Ramos (cell line): Measurements from ENCODE around the gene HRH2.

Source experiments
- in situ Hi-C: fragments of 300-500 bp; cut with MboI; formaldehyde crosslinking; loops from one replicate; pipeline ENCODE4 v1.14.3; 2022; ENCODE audit warnings: low sequenced_read_pairs; ENCODE audit not compliant: unreplicated experiment

The HRH2 gene

DNA sequence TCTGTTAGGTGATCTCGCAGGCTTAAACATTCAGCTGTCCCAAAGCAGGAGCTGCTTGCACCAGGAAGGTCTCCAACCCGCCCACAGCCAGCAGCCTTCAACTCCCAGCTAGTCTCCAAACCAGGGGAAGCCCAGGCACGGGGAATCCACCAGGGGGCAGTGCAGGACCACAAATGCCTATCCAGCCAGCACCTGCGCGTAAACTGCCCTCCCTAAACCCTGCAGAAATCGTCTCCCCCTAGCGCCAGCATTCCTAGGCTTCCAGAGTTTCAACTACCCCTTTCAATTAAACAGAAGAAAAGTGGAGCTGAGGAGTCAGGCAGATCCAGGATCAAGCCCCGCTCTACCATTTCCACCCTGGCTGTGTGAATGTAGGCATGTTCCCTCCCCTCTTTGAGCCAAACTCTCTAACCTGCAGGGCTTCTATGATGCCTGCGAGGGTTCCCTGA lies 72.0 kb downstream of the HRH2 start:
- in situ Hi-C loops: loop anchor here (25.0 kb wide), 3 partner anchors 682 to 1382 kb away; partner anchors contain the start of gene CLTB

DNA sequence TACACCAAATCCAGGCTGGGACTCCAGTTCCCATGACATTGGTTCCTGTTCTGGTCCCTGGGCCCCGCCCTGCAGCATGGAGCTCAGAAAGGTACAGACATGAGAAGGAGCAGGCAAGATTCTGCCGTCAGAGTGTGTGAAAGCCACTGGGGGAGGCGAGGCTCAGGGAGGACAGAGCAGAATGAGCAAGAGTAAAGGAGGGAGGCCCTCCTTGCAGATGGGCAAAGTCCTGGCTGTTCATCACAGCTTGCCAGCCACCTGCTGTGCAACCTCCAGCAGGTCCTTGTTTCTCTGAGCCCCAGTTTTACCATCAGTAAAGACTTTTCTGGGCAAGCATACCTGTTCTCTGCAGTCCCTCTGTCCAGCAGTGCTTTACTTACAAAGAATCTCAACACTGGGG lies 73.3 kb downstream of the HRH2 start:
- in situ Hi-C loops: loop anchor here (25.0 kb wide), 3 partner anchors 681 to 1381 kb away; partner anchors contain the start of gene CLTB

DNA sequence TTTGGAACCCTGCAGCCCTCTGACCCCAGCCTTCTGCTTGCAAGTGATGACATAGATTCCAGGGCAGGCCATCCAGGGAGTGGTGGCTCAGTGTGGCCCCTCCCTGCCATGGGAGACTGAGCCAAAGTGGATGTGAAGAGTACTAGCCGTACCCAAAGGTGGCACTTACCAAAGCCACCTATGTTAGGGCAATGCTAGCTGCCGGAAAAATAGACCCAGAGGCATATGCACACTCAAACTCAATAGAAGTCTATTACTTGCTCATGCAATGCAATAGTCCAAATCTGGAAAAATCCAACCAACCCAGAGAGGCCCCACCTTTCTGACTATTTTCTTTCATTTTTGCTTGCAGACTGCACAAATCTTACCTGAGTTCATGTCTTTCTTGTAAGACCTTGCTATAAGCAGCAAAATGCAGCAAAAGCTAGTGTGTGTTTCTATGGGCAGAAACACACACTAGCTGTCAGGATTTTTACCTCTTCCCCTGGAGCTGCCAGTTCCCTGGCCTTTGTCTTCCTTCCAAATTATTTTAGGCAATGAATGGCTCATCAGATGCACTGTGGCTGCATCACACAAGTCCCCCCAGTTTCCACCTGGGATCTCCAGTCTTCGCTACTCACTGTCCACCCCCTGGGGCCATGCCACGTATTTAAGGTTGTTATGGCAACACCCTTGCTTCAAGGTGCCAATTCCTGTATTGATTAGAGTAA lies 74.0 kb downstream of the HRH2 start:
- in situ Hi-C loops: loop anchor here (25.0 kb wide), 3 partner anchors 680 to 1380 kb away; partner anchors contain the start of gene CLTB

DNA sequence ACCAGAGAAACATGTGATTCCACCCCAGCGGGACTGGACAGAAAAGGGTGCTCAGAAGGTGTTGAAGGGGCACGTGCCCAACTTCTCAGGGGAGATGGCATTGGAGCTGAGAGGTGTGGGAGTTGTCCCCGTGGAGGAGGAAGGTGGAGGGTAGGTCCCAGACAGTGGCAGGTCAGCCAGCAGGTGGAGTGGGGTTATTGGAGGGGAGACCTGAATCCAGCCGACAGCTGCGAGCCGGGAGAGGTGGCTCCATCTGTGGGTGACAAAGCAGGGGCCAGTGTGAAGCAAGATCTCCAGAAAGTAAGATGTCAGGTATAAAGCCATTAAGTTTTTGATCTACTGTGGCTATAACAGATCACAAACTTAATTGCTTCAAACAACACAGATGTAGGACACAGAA lies 75.1 kb downstream of the HRH2 start:
- in situ Hi-C loops: loop anchor here (25.0 kb wide), 3 partner anchors 679 to 1379 kb away; partner anchors contain the start of gene CLTB

DNA sequence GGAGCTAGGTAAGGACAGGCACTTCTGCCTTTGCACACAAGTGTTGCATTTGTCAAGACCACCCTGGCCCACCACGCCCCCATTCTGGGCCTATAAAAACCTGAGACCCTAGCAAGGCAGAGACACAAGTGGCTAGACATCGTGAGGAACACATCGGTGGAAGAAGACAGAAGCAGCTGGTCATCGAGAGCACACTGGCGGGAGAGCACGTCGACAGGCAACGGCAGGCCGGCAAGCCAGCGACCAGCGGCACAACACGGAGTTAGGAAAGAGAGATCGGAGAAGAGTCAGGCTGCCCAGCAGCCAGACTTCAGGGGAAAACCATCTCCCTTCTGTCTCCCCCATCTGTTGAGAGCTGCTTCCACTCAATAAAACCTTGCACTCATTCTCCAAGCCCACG lies 76.1 kb downstream of the HRH2 start:
- in situ Hi-C loops: loop anchor here (25.0 kb wide), 3 partner anchors 678 to 1378 kb away; partner anchors contain the start of gene CLTB

DNA sequence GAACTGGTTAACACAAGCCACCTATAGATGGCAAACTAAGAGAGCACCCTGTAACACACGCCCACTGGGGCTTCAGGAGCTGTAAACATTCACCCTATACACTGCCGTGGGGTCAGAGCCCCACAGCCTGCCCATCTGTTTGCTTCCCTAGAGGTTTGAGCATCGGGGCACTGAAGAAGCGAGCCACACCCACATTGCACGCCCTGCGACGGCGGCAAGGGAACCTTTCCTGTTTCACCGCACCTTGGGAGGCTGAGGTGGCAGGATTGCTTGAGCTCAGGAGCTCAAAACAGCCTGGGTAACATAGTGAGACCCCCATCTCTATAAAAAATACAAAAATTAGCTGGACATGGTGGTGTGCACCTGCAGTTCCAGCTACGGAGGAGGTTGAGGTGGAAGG lies 76.6 kb downstream of the HRH2 start:
- in situ Hi-C loops: loop anchor here (25.0 kb wide), 3 partner anchors 678 to 1378 kb away; partner anchors contain the start of gene CLTB

DNA sequence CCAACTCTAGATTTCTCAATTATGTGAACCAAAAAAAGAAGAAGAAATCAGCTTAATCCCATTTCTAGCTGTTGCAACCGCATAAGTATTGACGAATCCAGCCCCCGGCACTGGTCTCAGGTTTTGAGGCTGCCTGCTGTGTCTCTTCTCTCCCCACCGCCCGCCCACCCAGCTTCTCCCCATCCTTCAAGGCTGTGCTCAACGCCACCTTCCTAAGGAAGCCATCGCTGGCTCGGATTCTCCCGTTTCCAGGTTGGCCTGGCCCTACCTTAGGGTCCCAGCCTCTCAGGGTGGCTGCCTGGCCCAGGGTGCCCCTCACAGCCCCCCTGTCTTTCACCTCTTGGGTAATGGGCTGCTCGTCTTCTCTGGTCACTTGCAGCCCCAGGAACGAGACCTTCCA lies 77.8 kb downstream of the HRH2 start:
- in situ Hi-C loops: loop anchor here (25.0 kb wide), 3 partner anchors 677 to 1377 kb away; partner anchors contain the start of gene CLTB

DNA sequence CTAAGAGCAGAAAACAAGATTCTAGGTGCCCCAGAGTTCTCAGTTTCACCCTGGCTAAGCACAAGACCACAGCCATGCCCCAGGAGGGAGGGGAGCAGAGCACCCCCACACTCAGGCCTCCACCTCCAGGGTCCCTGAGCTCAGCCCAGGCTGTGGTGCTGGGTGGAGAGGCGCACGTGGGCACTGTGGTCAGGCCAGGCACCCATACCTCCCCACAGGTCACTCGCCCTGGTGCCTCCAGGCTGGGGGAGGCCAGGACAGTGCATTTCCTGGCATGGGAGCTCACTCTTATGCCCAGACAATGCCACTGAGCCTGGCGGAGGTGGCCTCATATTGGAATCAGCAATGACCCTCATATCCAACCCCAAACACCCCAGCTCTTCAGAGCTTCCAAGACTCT lies 78.8 kb downstream of the HRH2 start:
- in situ Hi-C loops: loop anchor here (25.0 kb wide), 3 partner anchors 676 to 1376 kb away; partner anchors contain the start of gene CLTB

DNA sequence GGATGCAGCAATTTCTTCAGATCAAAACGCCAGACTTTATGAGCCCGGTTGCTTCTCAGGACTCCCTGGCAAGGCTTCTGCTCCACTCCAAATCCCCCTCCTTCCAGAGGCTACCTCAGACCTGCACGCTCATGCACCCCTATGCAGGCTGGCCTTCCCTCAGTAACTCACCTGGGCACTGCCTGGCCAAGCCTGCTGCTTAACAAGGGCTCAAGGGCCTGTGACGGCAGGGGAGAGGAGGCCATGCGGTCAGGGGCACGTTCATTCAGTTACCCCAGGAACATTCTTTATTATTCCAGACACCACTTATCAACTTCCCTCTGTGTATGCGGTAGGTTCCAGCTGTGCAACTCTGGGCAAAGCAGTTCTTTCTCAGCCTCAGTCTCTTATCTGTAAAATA lies 79.6 kb downstream of the HRH2 start:
- in situ Hi-C loops: loop anchor here (25.0 kb wide), 3 partner anchors 675 to 1375 kb away; partner anchors contain the start of gene CLTB

DNA sequence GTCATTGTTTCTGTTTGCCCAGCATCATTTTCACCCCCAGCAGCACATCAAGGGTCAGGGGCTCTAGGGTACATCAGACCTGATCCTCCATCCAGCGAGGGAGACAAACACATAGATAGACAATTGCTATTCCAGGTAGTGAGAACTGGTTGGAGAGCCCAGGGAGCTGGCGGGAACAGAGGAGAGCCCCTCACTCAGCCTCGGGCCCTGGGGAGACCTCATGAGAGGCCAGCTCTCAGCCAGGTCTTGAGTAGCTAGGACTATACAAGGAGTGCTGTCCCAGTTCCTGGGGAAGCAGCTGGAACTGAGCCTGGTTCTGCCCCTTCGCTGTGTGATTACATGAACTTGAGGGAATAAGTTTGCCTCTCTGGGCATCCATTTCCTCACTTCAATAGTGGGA lies 80.3 kb downstream of the HRH2 start:
- in situ Hi-C loops: loop anchor here (25.0 kb wide), 3 partner anchors 674 to 1374 kb away; partner anchors contain the start of gene CLTB

DNA sequence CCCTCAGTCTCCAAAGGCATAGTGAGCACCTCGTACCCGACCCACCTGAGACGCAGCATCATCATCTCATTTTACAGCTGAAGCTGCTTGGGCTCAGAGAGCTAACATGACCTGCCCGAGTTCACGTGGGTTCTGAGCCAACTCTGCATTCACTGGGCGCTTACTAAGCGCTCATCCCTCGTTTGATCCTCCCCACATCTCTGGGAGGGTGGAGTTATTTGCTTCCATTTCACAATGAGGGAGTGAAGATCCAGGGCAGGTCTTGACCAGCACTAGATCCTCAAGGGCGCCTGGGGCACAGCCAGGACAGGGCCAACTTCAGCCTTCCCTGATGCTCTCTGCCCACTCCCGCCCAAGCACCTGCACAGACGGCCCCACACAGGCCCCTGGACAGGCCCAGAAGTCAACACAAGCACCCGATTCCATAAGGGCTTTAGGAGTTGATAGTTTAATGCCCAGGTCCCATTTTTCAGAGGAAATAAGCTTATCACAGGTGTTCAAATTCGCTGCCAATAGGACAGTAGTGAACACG lies 80.8 kb downstream of the HRH2 start:
- in situ Hi-C loops: loop anchor here (25.0 kb wide), 3 partner anchors 674 to 1374 kb away; partner anchors contain the start of gene CLTB

DNA sequence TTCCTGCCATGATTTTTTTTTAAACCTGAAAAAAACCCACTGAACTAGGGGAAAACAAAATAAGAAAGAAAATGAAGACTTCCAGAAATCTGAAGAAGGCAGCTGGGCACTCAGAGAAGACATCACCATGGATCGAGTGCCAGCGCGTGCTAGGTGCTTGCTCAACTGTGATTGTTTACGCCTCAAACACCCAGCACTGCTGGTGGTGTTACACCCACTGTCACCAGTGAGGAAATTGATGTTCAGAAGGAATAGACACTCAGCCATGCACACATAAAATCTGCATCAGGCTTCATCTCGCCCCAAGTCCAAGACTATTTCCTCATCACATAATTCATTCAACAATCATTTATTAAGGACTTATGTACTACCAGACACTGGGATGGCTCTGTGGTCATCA lies 82.1 kb downstream of the HRH2 start:
- in situ Hi-C loops: loop anchor here (25.0 kb wide), 3 partner anchors 672 to 1372 kb away; partner anchors contain the start of gene CLTB

DNA sequence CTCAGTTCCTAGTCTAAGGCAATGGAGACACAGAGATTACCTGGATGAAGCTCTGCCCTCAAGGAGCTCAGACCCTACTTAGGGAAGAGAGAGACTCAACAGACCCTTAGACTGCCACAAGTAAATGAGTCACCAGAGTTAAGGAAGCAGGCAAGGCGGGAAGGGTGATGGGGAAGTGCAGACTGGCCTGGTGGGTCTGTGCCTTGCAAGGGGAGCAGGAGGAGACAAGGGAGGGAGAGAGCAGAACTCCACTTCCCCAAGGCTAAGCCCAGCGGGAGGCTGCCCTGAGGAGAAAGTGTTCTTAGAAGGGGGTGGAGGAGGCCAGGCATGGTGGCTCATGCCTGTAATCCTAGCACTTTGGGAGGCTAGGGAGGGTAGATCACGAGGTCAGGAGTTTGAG lies 83.7 kb downstream of the HRH2 start:
- in situ Hi-C loops: loop anchor here (25.0 kb wide), 3 partner anchors 671 to 1371 kb away; partner anchors contain the start of gene CLTB

DNA sequence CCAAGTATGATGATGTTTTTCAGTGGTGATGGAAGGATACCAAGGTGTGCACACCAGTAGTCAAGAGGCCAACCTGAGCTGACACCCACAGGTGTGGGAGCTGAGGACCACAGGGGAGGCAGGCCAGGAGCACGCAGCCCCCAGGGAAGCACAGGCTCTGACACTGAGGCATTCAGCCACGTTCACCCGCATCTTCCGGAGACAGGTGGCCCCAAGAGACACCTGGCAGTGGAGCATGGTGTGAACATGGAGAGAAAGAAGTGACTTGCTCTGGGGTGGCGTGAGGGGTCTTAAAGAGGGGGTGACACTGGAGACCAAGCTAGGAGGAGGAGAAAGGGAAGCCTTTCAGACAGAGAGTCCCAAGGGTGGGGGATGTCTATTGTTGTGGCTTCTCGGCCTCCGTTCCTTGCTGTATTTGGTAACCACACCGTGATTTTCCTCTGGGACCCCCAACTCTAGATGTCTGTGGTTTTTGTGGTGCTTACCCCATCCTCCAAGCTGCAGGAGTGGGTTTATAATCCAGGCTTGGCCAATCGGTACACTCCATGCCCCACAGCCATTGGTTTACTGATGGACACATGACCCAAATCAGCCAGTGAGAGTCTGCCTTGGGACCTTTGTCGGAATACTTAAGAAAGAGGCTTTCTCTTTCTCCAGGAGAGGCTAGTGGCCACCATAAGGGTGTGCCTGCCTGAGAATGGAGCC lies 84.6 kb downstream of the HRH2 start:
- in situ Hi-C loops: loop anchor here (25.0 kb wide), 3 partner anchors 670 to 1370 kb away; partner anchors contain the start of gene CLTB

DNA sequence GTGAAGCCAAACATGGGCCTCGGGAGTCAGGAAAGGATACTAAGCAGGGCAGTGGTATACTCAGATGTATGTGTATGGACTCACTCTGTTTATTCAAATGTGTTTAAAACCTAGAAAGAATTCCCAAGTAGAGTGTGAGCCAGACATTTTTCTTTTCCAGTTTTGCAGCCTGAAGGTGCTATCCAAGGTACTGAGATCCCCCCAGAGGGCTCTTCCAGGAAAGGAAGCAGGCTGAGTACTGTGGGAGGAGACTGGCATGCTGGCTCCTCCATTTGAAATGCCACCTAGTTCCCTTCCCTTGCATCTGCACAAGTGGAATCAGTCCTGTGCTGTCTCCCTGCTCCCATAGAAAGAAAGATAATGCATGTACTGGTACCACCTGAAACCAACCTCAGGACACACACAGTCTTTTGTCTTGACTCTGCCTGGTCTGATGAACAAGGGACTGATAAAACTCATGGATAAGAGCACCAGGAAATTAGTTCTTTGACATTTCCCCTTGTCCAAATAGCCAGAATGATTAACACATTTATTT lies 85.9 kb downstream of the HRH2 start:
- in situ Hi-C loops: loop anchor here (25.0 kb wide), 3 partner anchors 669 to 1369 kb away; partner anchors contain the start of gene CLTB

DNA sequence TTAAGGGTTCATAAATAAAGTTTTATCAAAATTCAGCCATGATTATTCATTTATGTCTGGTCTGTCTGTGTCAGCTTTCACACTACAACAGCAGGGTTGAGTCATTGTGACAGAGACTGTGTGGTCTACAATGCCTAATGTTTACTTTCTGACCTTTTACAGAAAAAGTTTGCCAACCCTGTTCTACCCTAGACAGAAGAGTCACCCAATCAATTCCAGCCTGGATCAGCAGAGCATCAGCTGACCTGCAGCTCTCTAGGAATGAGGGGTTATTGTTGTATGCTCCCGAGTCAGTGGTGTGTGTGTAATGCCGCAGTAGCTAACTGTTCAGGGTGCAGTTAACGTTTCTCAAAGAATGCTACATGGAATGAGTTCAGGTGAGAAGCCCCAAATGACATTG lies 87.3 kb downstream of the HRH2 start:
- in situ Hi-C loops: loop anchor here (25.0 kb wide), 3 partner anchors 667 to 1367 kb away; partner anchors contain the start of gene CLTB

DNA sequence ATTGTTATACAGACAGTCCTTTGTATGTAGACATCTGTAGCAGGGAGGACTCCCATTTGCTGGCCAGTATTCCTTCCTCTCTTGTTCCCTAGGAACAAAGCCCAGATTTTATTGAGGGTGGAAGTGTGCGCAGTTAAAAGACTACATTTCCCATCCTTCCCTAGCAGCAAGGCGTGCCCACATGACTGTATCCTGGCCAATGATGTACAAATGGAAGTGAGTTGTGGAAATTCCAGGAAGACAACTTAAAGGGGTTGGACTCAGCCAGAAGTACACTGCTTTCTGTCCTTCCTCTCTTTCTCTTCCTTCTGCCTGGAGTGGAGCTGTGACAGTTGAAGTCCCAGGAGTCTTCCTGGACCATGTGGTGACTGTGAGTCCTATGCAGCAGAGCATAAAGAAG lies 89.0 kb downstream of the HRH2 start:
- in situ Hi-C loops: loop anchor here (25.0 kb wide), 3 partner anchors 665 to 1365 kb away; partner anchors contain the start of gene CLTB

DNA sequence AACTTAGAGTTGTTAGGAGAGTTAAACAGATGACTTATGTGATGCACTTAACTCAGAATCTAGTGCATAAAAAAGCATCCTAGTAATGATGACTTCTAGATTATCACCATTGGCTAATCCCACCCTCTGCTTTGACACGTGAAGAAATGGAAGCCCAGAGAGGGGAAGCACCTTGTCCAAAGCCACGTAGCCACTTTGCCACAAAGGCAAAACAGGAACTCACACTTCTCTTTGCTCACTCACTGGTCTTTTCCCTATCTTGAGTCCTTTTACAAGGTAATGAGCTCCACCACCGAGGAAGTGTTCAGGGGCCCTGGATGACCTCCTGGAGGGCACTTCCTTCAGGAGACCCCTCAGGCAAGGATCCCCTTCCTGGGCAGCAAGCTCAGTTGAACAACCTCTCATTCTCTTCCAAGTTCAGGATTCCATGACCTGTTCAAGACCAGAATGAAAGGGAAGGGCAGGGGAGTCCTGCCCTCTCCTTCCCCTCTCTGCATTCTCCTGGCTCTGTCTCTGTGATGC lies 89.7 kb downstream of the HRH2 start:
- in situ Hi-C loops: loop anchor here (25.0 kb wide), 3 partner anchors 665 to 1365 kb away; partner anchors contain the start of gene CLTB

DNA sequence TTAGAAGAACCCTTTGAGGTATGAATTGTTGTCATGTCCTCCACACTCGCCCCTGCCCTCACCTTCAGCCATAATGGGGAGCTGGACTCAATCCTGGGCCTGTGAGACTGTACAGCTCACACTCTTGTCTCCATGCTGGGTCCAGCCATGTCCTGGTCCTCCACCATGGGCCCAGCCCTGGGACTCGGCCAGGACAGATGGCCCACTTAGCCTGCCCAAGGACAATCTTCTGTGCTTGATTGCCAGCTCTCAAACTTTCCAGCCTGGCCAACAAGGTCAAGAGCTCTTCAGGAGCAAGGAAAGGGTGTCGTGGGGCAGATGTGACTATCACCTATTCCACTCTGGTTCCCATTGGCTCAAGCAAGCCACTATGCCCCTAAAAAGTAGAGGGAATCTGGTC lies 90.8 kb downstream of the HRH2 start:
- in situ Hi-C loops: loop anchor here (25.0 kb wide), 3 partner anchors 664 to 1364 kb away; partner anchors contain the start of gene CLTB
